GM23248 (cell line): Measurements from ENCODE around the gene METTL27.

Source experiments
- EZH2 ChIP-seq: fragments of 200-600 bp; sonication (generic); IDR thresholded peaks from 2 replicates; pipeline ENCODE4 v1.6.1; 2018; ENCODE audit warnings: antibody characterized with exemption, mild to moderate bottlenecking; ENCODE audit not compliant: insufficient read depth, poor library complexity, severe bottlenecking
- EZH2phosphoT487 ChIP-seq: fragments of 200-600 bp; sonication (generic); IDR thresholded peaks from 2 replicates; pipeline ENCODE4 v1.6.1; 2018; ENCODE audit warnings: antibody characterized with exemption, moderate library complexity, mild to moderate bottlenecking, low read depth; ENCODE audit not compliant: insufficient read depth

DNA sequence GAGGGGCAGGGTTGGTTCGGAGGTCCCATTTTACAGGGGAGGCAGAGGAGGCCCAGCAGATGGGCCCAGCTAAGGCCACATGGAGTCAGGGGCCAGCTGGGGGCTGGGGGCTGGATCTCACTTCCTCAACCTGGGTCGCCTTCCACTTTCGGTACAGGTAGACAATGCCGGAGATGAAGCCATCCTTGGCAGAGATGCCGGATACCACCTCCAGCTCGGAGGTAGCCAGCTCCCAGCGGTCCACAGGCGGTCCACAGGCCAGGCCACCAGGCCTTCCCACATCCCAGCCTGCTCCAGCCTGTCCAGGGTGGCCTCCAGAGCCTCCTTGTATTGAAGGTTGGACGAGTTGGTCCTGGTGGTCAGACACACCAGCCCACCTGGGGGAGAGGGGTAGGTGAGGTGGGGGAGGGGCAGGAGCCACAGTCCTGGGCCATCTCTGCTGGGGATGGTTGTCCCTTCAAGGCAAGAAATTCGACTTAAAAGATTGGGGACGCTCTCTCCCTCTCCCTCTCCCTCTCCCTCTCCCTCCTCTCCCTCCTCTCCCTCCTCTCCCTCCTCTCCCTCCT is 7.6 kb downstream of the METTL27 start:
- TF ChIP-seq EZH2: no peak
- no peak for TF ChIP-seq EZH2phosphoT487
